ENCODE data around the gene MYO19. TPM values are rescaled to one million over a fixed set of nuclear protein-coding genes. Genes with fewer than 3 reads are reported as not detected.
"Not testable (repeated sequence)": the region's sequence is repeated elsewhere in the genome, so short reads cannot be mapped to it uniquely, and the experiment has no call there.

Gene MYO19
- total RNA-seq, 1 experiment from 2014 or later, result 167 TPM

GRCh38 chr17:36485027-36485426 lies 49.6 kb downstream of the MYO19 start:
- no peak for DNase-seq (ENCODE audit: low read depth, low spot score)
- Histone ChIP-seq H3K79me2 (ENCODE audit: insufficient read depth, low read length) (peaks cover 29% of the 10 kb centered on the region), H3K4me2 (ENCODE audit: low read length) (no peak overlapping the region), H3K4me3 (replicated peaks in 1 of 2; ENCODE audit: low read depth in 1 of 2, low read length in 2 of 2) (no peak overlapping the region), H4K20me1 (ENCODE audit: insufficient read depth) (no peaks in the 10 kb centered on the region), H2AFZ (ENCODE audit: low read depth, low read length, poor library complexity, severe bottlenecking) (no peak overlapping the region), H3K27ac (ENCODE audit: low read depth, low read length) (no peak overlapping the region), H3K9me3 (ENCODE audit: control insufficient read depth in 1 of 2, insufficient read depth in 1 of 2, low read depth in 1 of 2, low read length in 2 of 2) (no peaks in the 10 kb centered on the region), H3K27me3 (ENCODE audit: insufficient read depth, low read length) (no peaks in the 10 kb centered on the region), H3K9me2 (ENCODE audit: insufficient read depth) (no peaks in the 10 kb centered on the region), H3K4me1 (ENCODE audit: control insufficient read depth in 1 of 2, insufficient read depth in 2 of 2, low read length in 2 of 2) (peaks cover 4 to 24% of the 10 kb centered on the region in 2 experiments; a peak in 3 of 4 replicates), H3K9ac (ENCODE audit: low read length) (no peak overlapping the region), H3K36me3 (ENCODE audit: control insufficient read depth in 1 of 2, insufficient read depth in 2 of 2, low read length in 2 of 2) (peaks cover 0 to 2% of the 10 kb centered on the region in 2 experiments; a peak in 1 of 4 replicates)
- no peak for TF ChIP-seq CEBPB (IDR thresholded peaks at IDR 0.05; ENCODE audit: low read depth)
- TF ChIP-seq POLR2AphosphoS5 (IDR thresholded peaks at IDR 0.05; ENCODE audit: low read depth, low read length), result no peak
- no peak for TF ChIP-seq REST (IDR thresholded peaks at IDR 0.05; ENCODE audit: low read depth)
- no peak for TF ChIP-seq EZH2phosphoT487 (IDR thresholded peaks at IDR 0.05; ENCODE audit: borderline replicate concordance)
- TF ChIP-seq, protein P1, sequence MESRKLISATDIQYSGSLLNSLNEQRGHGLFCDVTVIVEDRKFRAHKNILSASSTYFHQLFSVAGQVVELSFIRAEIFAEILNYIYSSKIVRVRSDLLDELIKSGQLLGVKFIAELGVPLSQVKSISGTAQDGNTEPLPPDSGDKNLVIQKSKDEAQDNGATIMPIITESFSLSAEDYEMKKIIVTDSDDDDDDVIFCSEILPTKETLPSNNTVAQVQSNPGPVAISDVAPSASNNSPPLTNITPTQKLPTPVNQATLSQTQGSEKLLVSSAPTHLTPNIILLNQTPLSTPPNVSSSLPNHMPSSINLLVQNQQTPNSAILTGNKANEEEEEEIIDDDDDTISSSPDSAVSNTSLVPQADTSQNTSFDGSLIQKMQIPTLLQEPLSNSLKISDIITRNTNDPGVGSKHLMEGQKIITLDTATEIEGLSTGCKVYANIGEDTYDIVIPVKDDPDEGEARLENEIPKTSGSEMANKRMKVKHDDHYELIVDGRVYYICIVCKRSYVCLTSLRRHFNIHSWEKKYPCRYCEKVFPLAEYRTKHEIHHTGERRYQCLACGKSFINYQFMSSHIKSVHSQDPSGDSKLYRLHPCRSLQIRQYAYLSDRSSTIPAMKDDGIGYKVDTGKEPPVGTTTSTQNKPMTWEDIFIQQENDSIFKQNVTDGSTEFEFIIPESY (IDR thresholded peaks at IDR 0.05; ENCODE audit: extremely low read depth, insufficient replicate concordance, low read length), result no peak
- TF ChIP-seq YY1 (IDR thresholded peaks at IDR 0.05; ENCODE audit: extremely low read depth, insufficient replicate concordance, low read depth, low read length), result no peak
- no peak for TF ChIP-seq SP1 (IDR thresholded peaks at IDR 0.05; ENCODE audit: low read depth)
- TF ChIP-seq SIN3A (IDR thresholded peaks at IDR 0.05; ENCODE audit: low read depth), result no peak
- TF ChIP-seq ATF3 (IDR thresholded peaks at IDR 0.05), result no peak
- TF ChIP-seq POLR2A (IDR thresholded peaks at IDR 0.05; ENCODE audit: borderline replicate concordance, extremely low read depth, insufficient read depth, insufficient read length), result no peak
- TF ChIP-seq ZFX (IDR thresholded peaks at IDR 0.05), result no peak
- ATAC-seq, result no peak
- intact Hi-C loops (cut with micrococcal nuclease), result no loop called here
- POLR2A ChIA-PET, result no interaction called here
- BruUV-seq (replicated peaks), result no TSS peak
- RAD21 ChIA-PET (ENCODE audit: low non-redundant PET in 1 of 2, low total read pairs in 2 of 2, uncharacterized antibody in 2 of 2, unreplicated experiment in 2 of 2), result no interaction called here
- CTCF ChIA-PET, result interaction anchor here (1.6 kb wide), 1 partner anchor 49 kb away, joined by 4 read pairs; the partner anchor contains the start of genes MYO19 and PIGW

GRCh38 chr17:36484021-36484420 lies 50.6 kb downstream of the MYO19 start:
- intact Hi-C loops (cut with micrococcal nuclease), result loop anchor here (5.0 kb wide), 1 partner anchor 517 kb away; no protein-coding TSS in a partner anchor
- H3K36me3 ChIP-seq (ENCODE audit: control insufficient read depth in 1 of 2, insufficient read depth in 2 of 2, low read length in 2 of 2); H3K27me3 ChIP-seq (ENCODE audit: insufficient read depth, low read length); H3K4me2 ChIP-seq (ENCODE audit: low read length); H3K9me2 ChIP-seq (ENCODE audit: insufficient read depth); POLR2A ChIA-PET; RAD21 ChIA-PET (ENCODE audit: low non-redundant PET in 1 of 2, low total read pairs in 2 of 2, uncharacterized antibody in 2 of 2, unreplicated experiment in 2 of 2); BruUV-seq (replicated peaks); DNase-seq (ENCODE audit: low read depth, low spot score); H2AFZ ChIP-seq (ENCODE audit: low read depth, low read length, poor library complexity, severe bottlenecking); H3K4me3 ChIP-seq (replicated peaks in 1 of 2; ENCODE audit: low read depth in 1 of 2, low read length in 2 of 2); H3K9ac ChIP-seq (ENCODE audit: low read length); H3K27ac ChIP-seq (ENCODE audit: low read depth, low read length); ATAC-seq; H3K9me3 ChIP-seq (ENCODE audit: control insufficient read depth in 1 of 2, insufficient read depth in 1 of 2, low read depth in 1 of 2, low read length in 2 of 2); H4K20me1 ChIP-seq (ENCODE audit: insufficient read depth): not testable (repeated sequence)
- peaks cover 4 to 24% of the 10 kb centered on the region in 2 experiments; a peak in 3 of 4 replicates for H3K4me1 ChIP-seq (ENCODE audit: control insufficient read depth in 1 of 2, insufficient read depth in 2 of 2, low read length in 2 of 2)
- H3K79me2 ChIP-seq (ENCODE audit: insufficient read depth, low read length), result peaks cover 20% of the 10 kb centered on the region
- CTCF ChIA-PET, result interaction anchor here (1.7 kb wide), 1 partner anchor 515 kb away, joined by 8 read pairs; no protein-coding TSS in a partner anchor

Data from HCT116 (cell line).